Neural progenitor cell (in vitro differentiated cells): ENCODE data around the gene MSLN.

Experiments used
- EZH2 ChIP-seq: fragments of 200-600 bp; sonication (generic); IDR thresholded peaks from 2 replicates; pipeline ENCODE4 v1.6.1; 2017; ENCODE audit warnings: antibody characterized with exemption, mild to moderate bottlenecking, moderate library complexity
- TF ChIP-seq, protein P1 (sequence below): fragments of 200-600 bp; sonication (generic); IDR thresholded peaks from 2 replicates; pipeline ENCODE4 v1.5.1; 2017; ENCODE audit warnings: antibody characterized with exemption, mild to moderate bottlenecking

DNA sequence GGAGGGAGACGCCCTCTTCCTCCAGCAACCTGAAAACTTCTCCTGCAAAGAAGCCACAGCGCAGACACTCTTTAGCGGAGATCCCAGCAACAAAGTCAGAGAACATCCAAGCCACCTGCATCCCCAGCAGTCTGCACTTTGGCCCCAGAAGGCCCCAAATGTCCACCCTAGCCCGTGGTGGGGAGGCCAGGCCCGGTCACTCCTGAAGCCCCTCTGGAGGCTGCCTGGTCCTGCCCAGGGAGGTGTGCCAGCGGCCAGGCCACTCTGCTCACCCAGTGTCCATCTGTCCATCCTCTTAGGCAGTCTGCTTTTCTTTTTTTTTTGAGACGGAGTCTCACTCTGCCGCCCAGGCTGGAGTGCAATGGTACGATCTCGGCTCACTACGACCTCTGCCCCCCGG, 28.2 kb upstream of the MSLN start:
- TF ChIP-seq, protein P1, sequence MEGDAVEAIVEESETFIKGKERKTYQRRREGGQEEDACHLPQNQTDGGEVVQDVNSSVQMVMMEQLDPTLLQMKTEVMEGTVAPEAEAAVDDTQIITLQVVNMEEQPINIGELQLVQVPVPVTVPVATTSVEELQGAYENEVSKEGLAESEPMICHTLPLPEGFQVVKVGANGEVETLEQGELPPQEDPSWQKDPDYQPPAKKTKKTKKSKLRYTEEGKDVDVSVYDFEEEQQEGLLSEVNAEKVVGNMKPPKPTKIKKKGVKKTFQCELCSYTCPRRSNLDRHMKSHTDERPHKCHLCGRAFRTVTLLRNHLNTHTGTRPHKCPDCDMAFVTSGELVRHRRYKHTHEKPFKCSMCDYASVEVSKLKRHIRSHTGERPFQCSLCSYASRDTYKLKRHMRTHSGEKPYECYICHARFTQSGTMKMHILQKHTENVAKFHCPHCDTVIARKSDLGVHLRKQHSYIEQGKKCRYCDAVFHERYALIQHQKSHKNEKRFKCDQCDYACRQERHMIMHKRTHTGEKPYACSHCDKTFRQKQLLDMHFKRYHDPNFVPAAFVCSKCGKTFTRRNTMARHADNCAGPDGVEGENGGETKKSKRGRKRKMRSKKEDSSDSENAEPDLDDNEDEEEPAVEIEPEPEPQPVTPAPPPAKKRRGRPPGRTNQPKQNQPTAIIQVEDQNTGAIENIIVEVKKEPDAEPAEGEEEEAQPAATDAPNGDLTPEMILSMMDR, result no peak
- no peak for TF ChIP-seq EZH2
